ENCODE results near the gene ADAMTS2.

Gene ADAMTS2

DNA sequence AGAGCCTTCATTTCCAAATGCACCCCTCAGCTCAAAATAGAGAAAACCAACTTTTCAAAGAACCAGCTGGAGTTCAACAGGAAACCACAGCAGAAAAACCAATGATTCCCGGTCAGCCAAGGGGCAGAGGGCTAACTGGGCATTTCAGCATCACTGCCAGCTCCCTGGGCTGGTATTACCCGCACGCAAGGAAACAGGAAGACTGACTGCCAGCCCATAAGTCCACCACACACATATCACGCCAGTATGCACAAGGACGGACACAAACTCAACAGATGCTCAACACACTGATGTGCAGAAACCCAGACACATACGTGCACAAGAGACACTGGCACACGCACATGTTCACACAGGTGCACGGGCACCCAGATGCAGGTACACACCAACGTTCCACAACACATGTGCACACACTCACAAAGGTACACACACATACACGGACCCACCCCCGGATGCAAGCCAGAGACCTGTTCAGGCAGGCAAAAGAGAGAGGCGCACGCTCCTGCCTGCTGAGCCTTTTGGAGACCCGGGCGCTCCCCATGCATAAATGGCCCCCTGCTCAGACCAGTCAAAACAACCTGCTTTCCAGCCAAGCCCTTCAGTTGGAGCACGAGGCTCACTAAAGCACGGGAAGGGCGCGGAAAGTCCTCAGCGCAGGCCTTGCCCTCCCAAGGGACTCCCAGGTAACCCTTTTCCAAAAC is 2.1 kb downstream of the ADAMTS2 start:
- no peak for DNase-seq

DNA sequence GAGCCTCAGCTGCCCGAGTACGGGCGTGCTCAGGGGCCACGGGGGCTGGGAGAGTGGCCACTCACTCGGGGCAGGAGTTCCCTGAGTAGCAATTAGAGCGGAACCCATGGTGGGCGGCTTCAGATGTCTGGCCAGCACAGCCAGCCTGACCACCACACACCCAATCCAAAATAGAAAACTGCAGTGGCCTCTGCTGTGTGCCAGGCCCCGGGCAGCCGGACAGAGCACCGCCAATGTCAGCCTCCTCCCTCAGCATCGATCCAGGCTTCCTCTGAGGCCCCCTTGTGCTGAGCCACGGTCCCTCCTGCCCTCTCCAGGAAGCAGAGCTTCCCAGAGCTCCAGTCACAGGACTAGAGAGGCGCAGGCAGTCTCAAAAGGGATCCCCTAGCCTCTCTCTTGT is 2.7 kb downstream of the ADAMTS2 start:
- DNase-seq, result no peak

DNA sequence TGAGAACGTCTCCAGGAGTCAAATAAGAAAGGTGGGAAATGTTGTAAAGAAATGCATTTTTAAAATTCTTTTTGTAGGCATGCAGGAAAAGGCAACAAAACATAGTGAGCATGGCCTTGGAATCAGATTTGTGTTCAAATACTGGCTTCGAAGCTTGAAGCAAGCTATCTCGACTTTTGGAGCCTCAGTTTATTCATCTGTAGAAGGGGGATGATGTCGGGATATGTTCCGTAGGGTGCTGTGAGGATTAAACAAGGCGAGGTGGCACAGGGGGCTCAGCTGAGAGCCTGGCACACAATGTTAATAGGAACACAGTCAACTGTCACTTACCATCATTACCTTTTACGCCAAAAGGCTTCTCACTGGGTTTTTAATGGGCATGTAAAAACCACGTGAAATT is 4.8 kb downstream of the ADAMTS2 start:
- no peak for DNase-seq

DNA sequence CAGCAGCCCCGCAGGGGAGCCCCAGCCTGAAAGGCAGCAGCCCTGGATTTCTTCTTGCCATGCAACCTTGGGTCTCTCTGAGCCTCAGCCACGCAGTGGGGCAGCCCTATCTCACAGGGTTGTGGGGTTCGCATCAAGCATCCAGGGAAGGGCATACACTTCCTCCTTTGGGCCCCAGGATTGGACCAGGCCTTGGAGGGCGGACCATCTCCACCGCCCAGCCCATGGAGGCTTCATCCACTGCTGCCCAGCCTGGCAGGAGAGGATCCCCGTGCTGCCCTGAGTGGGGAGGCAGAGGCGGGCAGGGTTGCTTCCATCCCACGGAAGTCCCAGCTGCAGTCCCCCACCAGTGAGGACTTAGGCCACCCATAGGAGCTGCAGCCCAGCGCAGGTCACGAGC is 5.3 kb downstream of the ADAMTS2 start:
- no peak for DNase-seq

DNA sequence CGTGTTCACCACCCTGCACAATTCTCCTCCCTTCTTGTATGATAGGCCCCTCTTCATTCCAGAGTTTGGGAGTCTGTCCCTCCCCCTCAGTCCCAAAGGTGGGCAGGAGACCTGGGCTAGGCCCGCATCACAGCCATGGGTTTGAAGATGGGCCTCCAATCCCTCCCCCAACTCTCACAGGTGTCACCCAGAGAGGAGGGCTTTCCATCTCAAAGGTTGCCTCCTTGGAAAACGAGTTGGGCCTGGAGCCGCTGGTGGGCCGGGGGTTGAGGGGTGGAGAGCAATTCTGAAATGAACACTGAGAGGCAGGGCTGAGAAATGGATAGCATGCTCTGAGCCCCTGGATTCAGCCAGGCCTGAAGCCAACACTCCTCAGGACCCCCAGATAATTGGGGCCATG is 6.2 kb downstream of the ADAMTS2 start:
- DNase-seq, result no peak

DNA sequence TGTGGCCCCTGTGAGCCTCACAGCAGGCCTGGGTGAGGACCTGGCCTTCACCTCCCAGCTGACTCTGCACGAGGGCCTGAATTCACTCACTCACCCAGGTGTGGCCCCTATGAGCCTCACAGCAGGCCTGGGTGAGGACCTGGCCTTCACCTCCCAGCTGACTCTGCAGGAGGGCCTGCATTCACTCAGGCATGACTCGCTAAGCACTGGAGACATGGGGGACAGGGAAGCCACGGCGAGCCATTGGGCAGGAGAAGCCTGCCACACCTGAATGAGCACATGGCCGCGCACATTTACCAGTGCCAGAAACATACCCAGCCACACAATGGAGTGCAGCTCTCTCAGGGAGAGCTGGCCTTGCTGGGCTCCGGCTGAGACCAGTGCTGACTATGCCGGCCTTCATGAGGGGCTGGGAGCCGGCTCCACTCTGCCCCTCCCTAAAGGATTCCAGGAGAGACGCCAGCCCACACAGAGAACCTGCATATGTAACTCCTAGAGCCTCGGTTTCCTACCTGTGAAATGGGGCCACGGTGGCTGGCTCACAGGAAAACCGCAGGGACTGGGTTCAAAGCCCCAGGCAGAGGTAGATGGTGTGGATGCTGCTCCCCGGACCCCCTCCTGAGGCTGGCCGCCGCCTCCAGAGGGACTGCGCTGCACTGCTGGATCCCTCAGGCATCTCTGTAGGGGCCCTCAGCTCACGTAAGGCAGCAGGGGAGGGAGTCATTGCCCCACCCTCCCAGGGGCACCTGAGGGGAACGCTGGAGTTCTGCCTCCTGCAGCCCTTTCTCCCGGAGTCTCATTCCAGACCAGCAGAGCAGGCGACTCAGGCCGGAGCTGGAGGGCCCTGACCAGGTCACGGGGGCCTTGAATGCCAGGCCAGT is 7.2 kb downstream of the ADAMTS2 start:
- no peak for DNase-seq

- no peak for DNase-seq
Measured at GRCh38 chr5:179336871-179337795, 8.1 kb downstream of the ADAMTS2 start.

DNA sequence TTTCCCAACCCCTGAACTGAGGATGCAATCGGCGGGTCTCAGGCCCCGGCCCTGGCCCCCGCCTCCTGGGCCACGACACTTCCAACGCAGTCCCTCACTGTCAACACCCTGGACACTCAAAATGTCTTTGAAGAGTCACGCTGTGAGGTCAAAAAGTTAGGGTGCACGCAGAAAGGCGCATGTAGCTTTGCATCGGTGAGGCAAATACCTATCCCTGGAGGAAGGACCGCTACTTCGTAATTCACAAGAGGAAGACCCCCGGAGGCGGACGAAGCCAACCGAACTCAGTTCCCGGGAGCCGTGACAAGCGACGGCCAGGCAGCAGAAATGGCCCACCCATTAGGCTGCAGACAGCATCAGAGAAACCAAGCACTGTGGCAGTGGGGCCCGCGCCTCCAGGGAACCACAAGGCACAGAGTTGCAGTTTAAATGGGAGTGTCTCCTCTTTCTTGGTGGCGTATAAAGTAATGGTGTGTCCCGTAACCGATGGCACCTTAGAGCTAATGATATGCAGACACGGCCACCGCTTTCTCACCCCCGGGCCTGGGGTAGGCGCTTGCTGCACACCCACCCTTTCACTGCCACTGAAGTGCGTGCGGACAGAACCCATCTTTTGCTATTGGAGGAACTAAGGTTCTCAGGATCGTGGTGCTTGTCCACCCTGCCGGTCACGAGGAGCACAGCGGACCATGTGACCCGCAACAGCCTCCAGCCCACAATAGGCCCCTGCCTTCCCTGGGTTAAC is 9.0 kb downstream of the ADAMTS2 start:
- DNase-seq, result no peak

DNA sequence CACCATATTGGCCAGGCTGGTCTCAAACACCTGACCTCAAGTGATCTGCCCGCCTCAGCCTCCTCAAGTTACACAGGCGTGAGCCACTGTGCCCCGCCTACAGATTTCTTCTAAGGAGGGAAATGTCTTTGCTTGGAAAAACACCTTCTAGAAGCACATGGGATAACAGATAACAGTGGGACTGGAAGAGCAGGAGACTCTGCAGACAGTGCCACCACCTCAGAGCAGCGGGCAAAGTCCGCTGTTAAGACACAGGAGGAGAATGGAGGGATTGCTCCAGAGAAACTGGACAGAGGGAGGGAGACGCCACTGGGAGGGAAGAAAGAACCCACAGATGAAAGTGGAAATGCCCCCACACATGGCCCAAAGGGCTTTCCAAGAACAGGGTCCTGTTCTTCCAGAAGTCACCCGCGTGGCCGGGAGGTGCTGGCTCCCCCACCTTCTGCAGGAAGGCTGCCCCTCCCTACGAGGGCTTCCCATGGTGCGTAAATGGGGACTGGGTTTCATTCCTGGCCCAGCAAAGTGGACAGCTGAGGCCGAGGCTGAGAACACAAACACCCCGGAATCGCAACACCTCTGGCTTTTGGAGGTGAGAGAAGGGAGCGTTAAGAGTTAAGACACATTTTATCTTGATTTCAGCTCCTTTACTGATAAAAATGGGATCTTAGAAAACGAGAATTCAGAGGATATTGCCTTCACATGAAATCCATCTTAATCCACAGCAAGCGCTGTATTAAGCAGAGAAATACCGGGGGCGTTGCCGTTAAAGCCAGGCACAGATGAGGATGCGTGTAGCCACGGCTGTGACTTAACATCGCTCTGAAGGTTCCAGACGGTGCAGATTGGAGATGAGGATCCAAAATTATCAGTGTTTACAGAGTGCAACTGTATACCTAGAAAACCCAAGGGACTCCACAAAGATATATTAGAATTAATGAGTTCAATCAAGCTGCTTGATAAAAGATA is 11.2 kb downstream of the ADAMTS2 start:
- no peak for DNase-seq

GRCh38 chr5:179332741-179333290 is 12.4 kb downstream of the ADAMTS2 start:
- DNase-seq, result no peak

DNA sequence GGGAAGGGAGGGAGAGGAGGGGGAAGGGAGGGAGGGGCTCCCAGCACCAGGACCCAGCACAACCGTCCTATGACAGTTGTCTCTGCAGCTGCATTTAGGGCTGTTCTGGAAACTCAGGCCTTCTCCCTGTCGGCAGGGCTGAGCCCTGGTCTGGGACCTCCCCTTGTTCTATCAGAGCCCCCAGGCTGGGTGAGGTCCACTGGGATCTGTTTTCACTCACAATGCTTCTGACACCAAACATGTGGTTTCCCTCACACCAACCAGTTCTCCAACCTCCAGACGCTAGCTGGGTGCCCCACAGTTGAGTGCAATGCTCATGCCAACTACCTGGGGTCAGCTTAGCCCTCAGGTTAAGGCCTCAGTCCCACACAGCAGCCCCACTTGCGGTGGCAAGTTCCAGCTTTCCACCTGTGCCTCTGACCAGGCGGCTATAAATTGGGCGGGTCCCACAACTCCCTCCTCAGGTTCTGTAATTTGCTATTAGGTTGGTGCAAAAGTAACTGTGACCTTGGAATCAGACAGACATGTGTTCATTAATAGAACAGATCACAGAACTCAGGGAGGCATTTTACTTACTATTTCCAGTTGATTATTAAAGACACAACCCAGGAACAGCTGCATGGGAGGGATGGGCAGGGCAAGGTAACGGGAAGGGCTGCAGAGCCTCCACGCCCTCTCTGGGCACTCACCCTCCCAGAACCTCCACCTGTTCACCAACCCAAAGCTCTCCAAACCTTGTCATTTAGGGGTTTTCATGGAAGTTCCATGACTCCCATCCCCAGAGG is 13.5 kb downstream of the ADAMTS2 start:
- DNase-seq, result no peak

DNA sequence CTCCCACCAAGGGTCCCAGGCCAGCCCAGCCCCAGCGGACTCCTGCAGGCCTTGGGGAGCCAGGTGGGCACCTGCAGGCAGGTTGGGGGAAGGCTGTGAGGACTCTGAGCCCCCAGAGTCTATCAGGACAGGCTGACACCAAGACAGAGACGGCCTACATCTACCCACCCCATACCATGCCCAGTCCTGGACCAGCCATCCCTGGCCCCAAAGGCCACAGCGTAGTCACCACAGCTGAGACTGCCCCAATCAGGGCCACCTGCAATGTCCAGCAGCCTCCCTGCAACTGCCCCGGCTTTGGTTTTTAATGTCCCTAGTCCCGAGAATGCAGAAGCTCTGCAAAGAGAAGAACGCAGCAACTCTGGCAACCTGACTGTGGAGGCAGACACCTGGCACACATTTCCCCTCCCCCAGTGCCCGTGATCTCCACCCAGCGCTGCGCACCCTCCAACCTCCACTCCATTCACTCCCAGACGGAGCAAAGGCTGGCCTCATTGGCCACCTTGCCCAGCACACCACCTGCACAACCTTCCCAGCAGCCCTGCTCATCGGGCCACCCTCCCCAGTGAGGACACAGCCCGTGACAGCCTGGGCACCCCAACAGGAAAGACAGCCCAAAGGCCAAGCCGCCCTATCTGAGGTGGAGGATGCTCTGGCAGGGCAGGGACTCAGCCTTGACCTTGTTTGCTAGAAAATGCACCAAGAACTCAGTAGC is 14.9 kb downstream of the ADAMTS2 start:
- no peak for DNase-seq

DNA sequence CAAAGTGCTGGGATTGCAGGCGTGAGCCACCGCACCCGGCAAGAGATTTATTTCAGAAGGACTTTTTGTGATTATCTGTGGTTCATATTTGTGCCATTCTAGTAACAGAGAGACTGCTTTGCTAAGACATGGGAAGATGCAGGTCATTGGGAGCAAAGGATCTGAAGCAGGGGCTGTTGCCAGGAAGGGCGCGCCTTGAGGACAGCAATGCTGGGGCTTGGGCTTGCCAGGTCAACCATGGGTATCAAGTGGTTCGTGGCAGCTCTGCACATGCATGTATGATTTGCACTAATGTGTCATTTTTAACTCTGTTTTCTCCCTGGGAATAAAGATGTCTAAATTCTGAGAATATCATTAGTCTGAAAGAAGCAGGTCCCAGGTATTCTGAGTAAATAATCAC is 17.0 kb downstream of the ADAMTS2 start:
- DNase-seq, result no peak

- DNase-seq, result no peak
Measured at GRCh38 chr5:179327021-179327735, 18.1 kb downstream of the ADAMTS2 start.

- no peak for DNase-seq
Measured at GRCh38 chr5:179326122-179326927, 18.9 kb downstream of the ADAMTS2 start.

DNA sequence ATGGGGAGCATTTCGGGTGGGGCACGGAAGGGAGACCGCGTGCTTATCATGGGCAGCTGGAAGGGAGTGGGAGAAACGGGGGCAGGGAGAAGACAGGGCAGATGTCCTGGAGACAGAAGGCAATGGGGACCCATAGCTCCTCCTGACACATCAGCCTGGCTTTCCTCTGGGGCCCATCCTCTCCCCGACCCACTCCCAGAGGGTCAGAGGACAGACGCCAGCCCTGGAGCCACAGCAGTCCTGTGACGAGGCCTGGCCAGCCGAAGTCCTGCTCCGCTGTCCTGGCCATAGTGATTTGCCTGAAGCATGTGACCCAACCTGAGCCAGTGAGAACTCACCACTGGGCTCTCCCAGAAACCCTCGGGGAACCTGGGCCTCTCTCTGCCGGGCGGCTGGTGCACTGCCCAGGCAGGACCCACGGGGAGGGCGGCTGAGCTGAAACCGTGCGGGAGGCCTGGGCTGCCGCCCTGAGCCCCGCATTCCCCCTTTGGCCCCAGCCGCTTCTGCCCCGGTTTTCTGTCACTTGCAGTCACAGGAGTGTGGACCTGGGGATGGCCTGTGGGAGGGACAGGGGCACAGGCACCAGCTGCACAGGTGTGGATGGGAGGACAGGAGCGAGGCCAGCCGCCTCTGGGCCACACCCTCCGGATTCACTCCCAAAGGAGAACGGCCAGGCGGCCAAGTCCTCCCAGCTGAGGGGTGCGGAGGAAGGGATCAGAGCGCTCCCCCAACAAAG is 19.8 kb downstream of the ADAMTS2 start:
- no peak for DNase-seq

DNA sequence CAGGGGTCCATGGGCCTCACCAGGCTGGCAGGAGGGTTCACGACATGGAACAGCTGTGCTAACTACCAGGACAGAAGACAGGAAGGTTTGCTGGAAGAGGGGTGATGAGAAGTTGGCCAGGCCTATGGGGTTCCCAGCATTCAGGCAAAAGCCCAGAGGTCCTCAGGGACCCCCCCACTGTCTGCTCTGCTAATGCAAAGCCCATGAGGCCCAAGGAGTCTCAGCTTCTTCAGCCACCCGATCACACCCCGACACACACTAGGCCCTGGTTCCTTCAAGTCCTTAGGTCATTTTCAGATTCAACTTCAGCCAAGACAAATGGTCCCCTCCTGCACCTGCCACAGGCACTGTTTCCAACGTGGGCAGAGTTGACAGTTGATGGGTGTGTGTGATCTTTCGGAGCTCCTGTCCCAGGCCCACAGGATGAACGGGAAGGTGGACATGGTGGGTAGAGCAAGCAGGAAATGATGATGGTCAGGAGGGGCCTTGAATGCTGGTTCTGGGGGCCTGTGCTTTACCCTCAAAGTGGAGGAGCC is 20.4 kb downstream of the ADAMTS2 start:
- DNase-seq, result no peak

All from CD4-positive, alpha-beta T cell treated with Interleukin-1 beta for 1 hour (primary cell).